GM10266 (cell line): Measurements from ENCODE around the gene BIRC2.

Source experiments
- DNase-seq: peaks from one replicate; pipeline ENCODE4 v3.0.0; 2012; ENCODE audit errors: extremely low spot score
- CTCF ChIP-seq: IDR thresholded peaks from 2 replicates; pipeline ENCODE4 v1.5.1; 2012; ENCODE audit warnings: mild to moderate bottlenecking, low read depth; ENCODE audit not compliant: control insufficient read depth, insufficient read depth; ENCODE audit errors: missing control alignments

Gene BIRC2

GRCh38 chr11:102406099-102406498, 59.1 kb downstream of the BIRC2 start:
- DNase-seq, result no peak
- no peak for TF ChIP-seq CTCF

GRCh38 chr11:102407901-102408300, 60.9 kb downstream of the BIRC2 start:
- DNase-seq, result no peak
- no peak for TF ChIP-seq CTCF

GRCh38 chr11:102408339-102408738, 61.3 kb downstream of the BIRC2 start:
- DNase-seq, result no peak
- no peak for TF ChIP-seq CTCF

- DNase-seq, result no peak
- no peak for TF ChIP-seq CTCF
Observed at GRCh38 chr11:102410382-102410784, 63.4 kb downstream of the BIRC2 start.

GRCh38 chr11:102411142-102411541, 64.1 kb downstream of the BIRC2 start:
- no peak for TF ChIP-seq CTCF
- no peak for DNase-seq

GRCh38 chr11:102413497-102413896, 66.5 kb downstream of the BIRC2 start:
- no peak for DNase-seq
- TF ChIP-seq CTCF, result no peak

- DNase-seq, result no peak
- no peak for TF ChIP-seq CTCF
Observed at GRCh38 chr11:102414559-102414958, 67.5 kb downstream of the BIRC2 start.
